Testis (tissue), 5 donors: ENCODE data around the gene ZNF230. TPM values are rescaled to one million over a fixed set of nuclear protein-coding genes. Genes with fewer than 3 reads are reported as not detected.

Experiments used
- DNase-seq: peaks from one replicate; pipeline ENCODE4 v3.0.0-alpha.2; 2019
- H3K27ac ChIP-seq, 2 donors: fragments of 200-600 bp; sonication (generic); one replicate each; pipeline ENCODE4 v1.5.1; 2019
- H3K27me3 ChIP-seq: fragments of 200-600 bp; sonication (generic); one replicate; pipeline ENCODE4 v1.5.1; 2019
- H3K36me3 ChIP-seq: fragments of 200-600 bp; sonication (generic); one replicate; pipeline ENCODE4 v1.5.1; 2017; ENCODE audit warnings: low read depth; ENCODE audit errors: missing control alignments
- H3K4me1 ChIP-seq: fragments of 200-600 bp; sonication (generic); one replicate; pipeline ENCODE4 v1.5.1; 2019
- H3K4me3 ChIP-seq, 2 donors: fragments of 200-600 bp; sonication (generic); one replicate each; pipeline ENCODE4 v1.5.1; 2017 to 2019
- H3K9me3 ChIP-seq: fragments of 200-600 bp; sonication (generic); one replicate; pipeline ENCODE4 v1.5.1; 2017
- CTCF ChIP-seq, 3 experiments: fragments of 450-650 bp in 2 of 3; fragments of 200-600 bp in 1 of 3; sonication (generic) in 1 of 3; IDR thresholded peaks; one replicate each; pipeline ENCODE4 v1.5.1; 2016 to 2019; ENCODE audit warnings: antibody characterized with exemption in 3 of 3, mild to moderate bottlenecking in 2 of 3, moderate library complexity in 1 of 3
- POLR2A ChIP-seq: fragments of 450-650 bp; IDR thresholded peaks from one replicate; pipeline ENCODE4 v1.6.1; 2017; ENCODE audit warnings: antibody characterized with exemption, mild to moderate bottlenecking, moderate library complexity
- WGBS, 2 donors: methylation state at CpG; one replicate each; pipeline ENCODE4 v1.1.5; 2018; 5-methylcytosine and 5-hydroxymethylcytosine counted together
- intact Hi-C: fragments of 100-400 bp; cut with DNase I; formaldehyde crosslinking; loops from one replicate; pipeline ENCODE4 v1.15.1; 2023; ENCODE audit warnings: low total_unique reads
- long read RNA-seq, 2 donors: transcript quantifications; one replicate each; lab custom pipeline, GENCODE V29; 2026
- polyA plus RNA-seq: library from polyadenylated mRNA; stranded (reverse); fragments of 350-450 nt; fragmentation: Illumina TruSeq; extraction: RNeasy Lipid Tissue Mini Kit (QIAGEN cat#74804); gene quantifications from one replicate; pipeline ENCODE4 v1.2.3, GENCODE V29; 2014; ENCODE audit warnings: low read depth, low replicate concordance; ENCODE audit not compliant: insufficient read depth
- total RNA-seq, 2 donors: library from RNA; depleted of rRNA; stranded (reverse); fragments of >200 nt; gene quantifications; one replicate each; pipeline ENCODE4 v1.2.3, GENCODE V29; 2016

ZNF230 gene
- 1 to 10 TPM; 3.3 to 4.6 TPM for total RNA-seq
- 5.6 TPM for polyA plus RNA-seq
- long read RNA-seq, donor 1, full-length matches to known transcripts = 3 of 3 reads
- long read RNA-seq, donor 1, partial matches to known transcripts = 0 of 3 reads
- long read RNA-seq, donor 1, other reads (novel, unspliced or antisense) = 0 of 3 reads
- long read RNA-seq, donor 2 = 0 reads

GRCh38 chr19:44002566-44003460, at the start of gene ZNF230:
Gene ZNF230 (plus strand): TSS chr19:44002957. CDS start chr19:44007079, 4,122 bp downstream.
- 0% methylated on average over 26 to 48 of the region's 48 CpGs for WGBS, 2 donors
- H3K27me3 ChIP-seq = no peaks in the 10 kb centered on the region
- peak within 1 kb of the TSS; percentile 73 to 87 for H3K4me3 ChIP-seq
- no peak for TF ChIP-seq POLR2A
- TF ChIP-seq CTCF (IDR thresholded peaks at IDR 0.05) = no peak
- peaks cover 3% of the 10 kb centered on the region for H3K4me1 ChIP-seq
- peak; percentile 99 for DNase-seq
- H3K9me3 ChIP-seq = no peaks in the 10 kb centered on the region
- peak within 1 kb of the TSS; percentile 33 to 46 for H3K27ac ChIP-seq
- intact Hi-C loops = no loop called here
- H3K36me3 ChIP-seq = no peaks in the 10 kb centered on the region

- no peaks in the 10 kb centered on the region for H3K9me3 ChIP-seq
- TF ChIP-seq CTCF (IDR thresholded peaks at IDR 0.05) (no peak), POLR2A (no peak)
- 89 to 92% methylated on average over 3 of the region's 3 CpGs for WGBS, 2 donors
- no peaks in the 10 kb centered on the region for H3K27me3 ChIP-seq
- H3K4me1 ChIP-seq = no peaks in the 10 kb centered on the region
- H3K36me3 ChIP-seq = no peaks in the 10 kb centered on the region
- no peak for DNase-seq
- intact Hi-C loops = no loop called here
- no peak overlapping the region for H3K27ac ChIP-seq
- no peak overlapping the region for H3K4me3 ChIP-seq
Observed at GRCh38 chr19:43956827-43957226, 45.9 kb upstream of the ZNF230 start.

GRCh38 chr19:43957891-43958290, 44.9 kb upstream of the ZNF230 start:
- TF ChIP-seq CTCF (IDR thresholded peaks at IDR 0.05) = no peak
- no peak for TF ChIP-seq POLR2A
- 95 to 97% methylated on average over 3 of the region's 3 CpGs for WGBS, 2 donors
- Histone ChIP-seq H3K4me1 (no peaks in the 10 kb centered on the region), H3K4me3 (no peak overlapping the region), H3K36me3 (no peaks in the 10 kb centered on the region), H3K27me3 (no peaks in the 10 kb centered on the region), H3K9me3 (no peaks in the 10 kb centered on the region), H3K27ac (no peak overlapping the region)
- intact Hi-C loops = no loop called here
- DNase-seq = no peak

- intact Hi-C loops = no loop called here
- no peaks in the 10 kb centered on the region for H3K9me3 ChIP-seq
- H3K27me3 ChIP-seq = no peaks in the 10 kb centered on the region
- DNase-seq = no peak
- no peak for TF ChIP-seq CTCF (IDR thresholded peaks at IDR 0.05)
- no peak for TF ChIP-seq POLR2A
- WGBS, 2 donors = 64 to 71% methylated on average over 3 to 4 of the region's 4 CpGs
- H3K4me1 ChIP-seq = no peaks in the 10 kb centered on the region
- H3K27ac ChIP-seq = no peak overlapping the region
- H3K4me3 ChIP-seq = no peak overlapping the region
- no peaks in the 10 kb centered on the region for H3K36me3 ChIP-seq
Observed at GRCh38 chr19:43960411-43960810, 42.3 kb upstream of the ZNF230 start.
